Activated CD8-positive, alpha-beta T cell treated with anti-CD3 and anti-CD28 coated beads for 36 hours (primary cell): ENCODE data around the gene AHCTF1. TPM values are rescaled to one million over a fixed set of nuclear protein-coding genes. Genes with fewer than 3 reads are reported as not detected.
"Not testable (repeated sequence)": the region's sequence is repeated elsewhere in the genome, so short reads cannot be mapped to it uniquely, and the experiment has no call there.

Source experiments
- ATAC-seq: fragments of 200-7000 bp; cut with Tn5 transposase; one replicate; pipeline ENCODE4 v1.10.0; 2021; ENCODE audit warnings: mild to moderate bottlenecking, moderate library complexity
- CTCF ChIA-PET: fragments of 350-600 bp; sonication (Branson Sonifier 250); formaldehyde crosslinking; loops from one replicate; lab custom pipeline; 2021; ENCODE audit warnings: antibody characterized with exemption; lab: Charles Lee
- POLR2A ChIA-PET: fragments of 350-600 bp; sonication (Branson Sonifier 250); formaldehyde crosslinking; loops from one replicate; lab custom pipeline; 2021; ENCODE audit warnings: antibody characterized with exemption; lab: Charles Lee
- DNase-seq: peaks from one replicate; pipeline ENCODE4 v3.0.0-alpha.2; 2020
- H3K27ac Mint-ChIP-seq: one replicate; pipeline ENCODE4 v1.8.0; 2021; ENCODE audit warnings: mild to moderate bottlenecking, mixed read lengths
- H3K27me3 Mint-ChIP-seq: one replicate; pipeline ENCODE4 v1.8.0; 2021; ENCODE audit warnings: mixed read lengths
- H3K36me3 Mint-ChIP-seq: one replicate; pipeline ENCODE4 v1.8.0; 2021; ENCODE audit warnings: low read depth, mixed read lengths
- H3K4me1 Mint-ChIP-seq: one replicate; pipeline ENCODE4 v1.8.0; 2021; ENCODE audit warnings: low read depth, mixed read lengths
- H3K4me3 Mint-ChIP-seq: one replicate; pipeline ENCODE4 v1.8.0; 2021; ENCODE audit warnings: mild to moderate bottlenecking, moderate library complexity, mixed read lengths
- H3K9me3 Mint-ChIP-seq: one replicate; pipeline ENCODE4 v1.8.0; 2021; ENCODE audit warnings: mixed read lengths
- intact Hi-C: fragments of 100-400 bp; cut with micrococcal nuclease; formaldehyde crosslinking; loops from one replicate; pipeline ENCODE4 v1.10.0; 2022
- total RNA-seq, 2 experiments: library from RNA; stranded (reverse); gene quantifications; one replicate each; pipeline ENCODE4 v1.2.3, GENCODE V29; 2021
- TF ChIP-seq, protein P1 (sequence below): fragments of 200-600 bp; IDR thresholded peaks from one replicate; pipeline ENCODE4 v1.8.0; 2022; ENCODE audit warnings: antibody characterized with exemption, mild to moderate bottlenecking

The AHCTF1 gene
- total RNA-seq, 2 experiments from 2014 or later = 42.4 to 45.3 TPM

DNA sequence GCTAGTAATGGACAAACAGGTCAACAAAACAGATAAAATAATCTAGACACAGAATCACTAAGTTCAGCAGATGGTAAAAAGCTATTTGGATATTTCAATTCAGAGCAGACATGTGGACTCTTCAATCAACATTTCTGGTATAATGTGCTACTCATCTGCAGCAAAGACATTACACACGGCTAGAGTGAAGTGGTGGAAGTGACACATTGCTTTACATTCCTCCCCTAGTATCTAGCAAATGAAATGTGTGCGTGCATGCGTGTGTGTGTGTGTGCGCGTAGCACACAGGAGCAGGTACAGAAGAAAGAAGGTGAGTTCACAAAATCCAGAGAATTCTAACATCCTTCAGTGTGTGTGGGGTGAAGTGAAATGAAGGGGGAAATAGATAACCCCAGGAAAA is 8.3 kb downstream of the AHCTF1 start:
- Mint-ChIP-seq H3K27me3 (no peaks in the 10 kb centered on the region), H3K27ac (no peak overlapping the region), H3K4me1 (peaks cover 52% of the 10 kb centered on the region), H3K4me3 (no peak overlapping the region), H3K36me3 (peaks cover 34% of the 10 kb centered on the region), H3K9me3 (peaks cover 4% of the 10 kb centered on the region)
- ChIA-PET CTCF (no interaction called here), POLR2A (no interaction called here)
- intact Hi-C loops = loop anchor here (10.0 kb wide), 1 partner anchor 191 kb away; no protein-coding TSS in a partner anchor
- TF ChIP-seq, protein P1, sequence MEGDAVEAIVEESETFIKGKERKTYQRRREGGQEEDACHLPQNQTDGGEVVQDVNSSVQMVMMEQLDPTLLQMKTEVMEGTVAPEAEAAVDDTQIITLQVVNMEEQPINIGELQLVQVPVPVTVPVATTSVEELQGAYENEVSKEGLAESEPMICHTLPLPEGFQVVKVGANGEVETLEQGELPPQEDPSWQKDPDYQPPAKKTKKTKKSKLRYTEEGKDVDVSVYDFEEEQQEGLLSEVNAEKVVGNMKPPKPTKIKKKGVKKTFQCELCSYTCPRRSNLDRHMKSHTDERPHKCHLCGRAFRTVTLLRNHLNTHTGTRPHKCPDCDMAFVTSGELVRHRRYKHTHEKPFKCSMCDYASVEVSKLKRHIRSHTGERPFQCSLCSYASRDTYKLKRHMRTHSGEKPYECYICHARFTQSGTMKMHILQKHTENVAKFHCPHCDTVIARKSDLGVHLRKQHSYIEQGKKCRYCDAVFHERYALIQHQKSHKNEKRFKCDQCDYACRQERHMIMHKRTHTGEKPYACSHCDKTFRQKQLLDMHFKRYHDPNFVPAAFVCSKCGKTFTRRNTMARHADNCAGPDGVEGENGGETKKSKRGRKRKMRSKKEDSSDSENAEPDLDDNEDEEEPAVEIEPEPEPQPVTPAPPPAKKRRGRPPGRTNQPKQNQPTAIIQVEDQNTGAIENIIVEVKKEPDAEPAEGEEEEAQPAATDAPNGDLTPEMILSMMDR = no peak
- DNase-seq (no peak), ATAC-seq (no peak)

DNA sequence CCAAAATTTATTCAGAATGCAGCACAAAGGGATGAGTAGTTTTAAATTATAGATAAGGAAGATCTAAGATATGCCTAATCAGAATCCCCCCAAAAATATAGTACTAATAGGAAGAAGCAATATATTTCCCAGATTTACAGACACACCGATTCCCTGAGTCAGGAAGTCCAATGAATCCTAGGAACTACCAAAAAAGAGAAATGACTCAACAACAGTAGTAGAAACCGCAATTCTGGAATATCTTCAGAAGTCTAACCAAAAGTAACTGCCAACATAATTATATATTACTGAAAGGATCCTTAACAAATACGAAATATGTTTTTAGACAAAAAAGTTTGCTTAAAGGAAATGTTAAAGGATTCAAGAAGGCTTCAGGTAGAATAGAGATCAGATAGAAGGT is 10.3 kb downstream of the AHCTF1 start:
- Mint-ChIP-seq H3K4me1 (peaks cover 51% of the 10 kb centered on the region), H3K27me3 (no peaks in the 10 kb centered on the region), H3K9me3 (peaks cover 2% of the 10 kb centered on the region), H3K27ac (no peak overlapping the region), H3K4me3 (no peak overlapping the region), H3K36me3 (peaks cover 27% of the 10 kb centered on the region)
- TF ChIP-seq, protein P1 = no peak
- POLR2A ChIA-PET = no interaction called here
- ATAC-seq (no peak), DNase-seq (no peak)
- CTCF ChIA-PET = no interaction called here
- intact Hi-C loops = loop anchor here (10.0 kb wide), 1 partner anchor 193 kb away; no protein-coding TSS in a partner anchor

DNA sequence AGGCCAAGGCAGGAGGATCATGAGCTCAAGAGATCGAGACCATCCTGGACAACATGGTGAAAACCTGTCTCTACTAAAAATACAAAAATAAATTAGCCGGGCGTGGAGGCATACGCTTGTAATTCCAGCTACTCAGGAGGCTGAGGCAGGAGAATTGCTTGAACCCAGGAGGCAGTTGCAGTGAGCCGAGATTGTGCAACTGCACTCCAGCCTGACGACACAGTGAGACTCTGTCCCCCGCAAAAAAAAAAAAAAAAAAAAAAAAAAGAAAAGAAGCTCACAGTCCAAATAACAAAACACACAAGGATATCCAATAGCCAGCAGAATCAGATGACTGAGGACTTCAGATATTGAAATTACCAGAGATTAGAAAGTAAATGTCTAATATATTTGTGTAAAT is 11.8 kb downstream of the AHCTF1 start:
- ATAC-seq = no peak
- ChIA-PET CTCF (interaction anchor here (2.0 kb wide), 1 partner anchor 12 kb away, joined by 5 read pairs; no protein-coding TSS in a partner anchor), POLR2A (no interaction called here)
- no peaks in the 10 kb centered on the region for H3K27me3 Mint-ChIP-seq
- no peak overlapping the region for H3K27ac Mint-ChIP-seq
- peaks cover 25% of the 10 kb centered on the region for H3K36me3 Mint-ChIP-seq
- no peak overlapping the region for H3K4me3 Mint-ChIP-seq
- TF ChIP-seq, protein P1 = no peak
- H3K9me3 Mint-ChIP-seq = no peaks in the 10 kb centered on the region
- intact Hi-C loops = loop anchor here (10.0 kb wide), 1 partner anchor 195 kb away; no protein-coding TSS in a partner anchor
- peaks cover 43% of the 10 kb centered on the region for H3K4me1 Mint-ChIP-seq
- no peak for DNase-seq

DNA sequence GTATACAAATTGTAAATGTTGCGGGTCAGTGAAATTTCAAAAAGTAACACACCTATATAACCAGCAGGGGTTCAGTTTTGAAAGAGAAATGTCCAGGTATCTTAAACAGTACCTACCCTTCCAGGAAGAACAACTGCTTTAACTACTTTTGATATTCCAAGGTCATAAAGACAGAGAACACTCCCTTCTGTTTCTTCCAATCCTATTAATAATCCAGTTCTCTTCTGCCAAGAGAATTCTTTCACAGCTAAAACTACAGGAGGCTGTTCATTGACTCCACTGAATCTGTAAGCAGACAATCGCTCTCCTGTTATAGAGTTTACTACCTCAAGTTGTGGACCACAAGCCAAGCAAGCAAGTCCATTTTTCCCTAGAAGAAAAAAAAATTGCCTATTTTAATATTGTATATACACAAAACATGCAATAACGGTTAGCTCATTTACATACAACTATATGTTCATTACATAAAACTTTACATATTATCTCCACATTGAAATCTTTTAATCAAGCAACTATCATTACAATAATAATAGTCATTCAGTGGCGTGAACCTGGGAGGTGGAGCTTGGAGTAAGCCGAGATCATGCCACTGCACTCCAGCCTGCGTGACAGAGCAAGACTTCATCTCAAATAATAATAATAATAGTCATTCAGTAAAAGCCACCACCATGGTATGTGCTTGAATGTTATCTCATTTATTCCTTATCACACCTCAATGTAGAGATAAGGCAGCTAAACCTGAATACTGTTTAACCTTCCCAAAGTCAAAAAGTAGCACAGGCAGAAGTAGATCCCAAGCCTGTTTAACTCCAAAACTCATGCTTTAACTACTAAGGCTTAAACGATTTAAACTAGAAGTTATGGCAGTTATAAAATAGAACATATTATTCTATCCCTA is 15.5 kb downstream of the AHCTF1 start:
- H3K9me3 Mint-ChIP-seq, ATAC-seq, CTCF ChIA-PET, H3K27ac Mint-ChIP-seq, H3K27me3 Mint-ChIP-seq, DNase-seq, intact Hi-C loops, H3K4me3 Mint-ChIP-seq, POLR2A ChIA-PET: not testable (repeated sequence)
- Mint-ChIP-seq H3K4me1 (peaks cover 25% of the 10 kb centered on the region), H3K36me3 (peaks cover 28% of the 10 kb centered on the region)

DNA sequence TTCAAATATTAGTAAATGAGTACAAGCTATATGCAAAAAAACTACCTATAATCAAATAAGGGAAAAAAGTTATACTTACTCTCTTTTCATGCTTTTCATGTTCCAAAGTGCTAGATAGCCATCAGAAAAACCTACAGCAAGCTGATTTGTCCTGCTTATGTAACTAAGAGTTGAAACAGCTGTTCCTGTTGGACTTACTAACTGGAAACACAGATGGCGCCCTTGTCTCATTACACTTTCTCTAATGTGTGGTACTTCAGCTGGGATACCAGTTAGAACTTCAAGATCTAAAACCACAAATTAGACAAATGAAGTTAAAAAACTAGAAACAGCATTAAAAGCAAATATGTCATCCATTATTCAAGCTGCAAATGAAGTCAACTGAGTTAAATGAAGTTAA is 24.3 kb downstream of the AHCTF1 start:
- H3K27ac Mint-ChIP-seq = no peak overlapping the region
- peaks cover 12% of the 10 kb centered on the region for H3K4me1 Mint-ChIP-seq
- TF ChIP-seq, protein P1 = peak; percentile 45
- no peak overlapping the region for H3K4me3 Mint-ChIP-seq
- no peaks in the 10 kb centered on the region for H3K9me3 Mint-ChIP-seq
- ChIA-PET CTCF (interaction anchor here (0.7 to 1.8 kb wide), 6 partner anchors 9 to 305 kb away, joined by 3 to 5 read pairs (median 3); no protein-coding TSS in a partner anchor), POLR2A (interaction anchor here (0.6 to 1.6 kb wide), 3 partner anchors 10 to 237 kb away, joined by 3 read pairs; no protein-coding TSS in a partner anchor)
- peaks cover 48% of the 10 kb centered on the region for H3K36me3 Mint-ChIP-seq
- no peaks in the 10 kb centered on the region for H3K27me3 Mint-ChIP-seq
- peak; percentile 20 for DNase-seq
- intact Hi-C loops = no loop called here
- no peak for ATAC-seq
